GM19025 (cell line): Measurements from ENCODE around the gene ANKRD24.
"Not testable (repeated sequence)": the region's sequence is repeated elsewhere in the genome, so short reads cannot be mapped to it uniquely, and the experiment has no call there.

ENCODE experiments used
- ATAC-seq: cut with Tn5 transposase; IDR thresholded peaks from one replicate; pipeline ENCODE4 v1.9.1; 2021; ENCODE audit warnings: mild to moderate bottlenecking, low read depth, moderate library complexity; ENCODE audit not compliant: unreplicated experiment

Gene ANKRD24

GRCh38 chr19:4197625-4198466, 15.4 kb downstream of the ANKRD24 start:
- ATAC-seq: no peak

GRCh38 chr19:4198467-4199126, 16.1 kb downstream of the ANKRD24 start:
- no peak for ATAC-seq

- ATAC-seq: no peak
Measured at GRCh38 chr19:4199699-4200293, 17.3 kb downstream of the ANKRD24 start.

GRCh38 chr19:4200940-4201542, 18.6 kb downstream of the ANKRD24 start:
- no peak for ATAC-seq

GRCh38 chr19:4201798-4202197, 19.3 kb downstream of the ANKRD24 start:
- ATAC-seq: no peak

- no peak for ATAC-seq
Measured at GRCh38 chr19:4206818-4207484, 24.5 kb downstream of the ANKRD24 start.

GRCh38 chr19:4208385-4209094, 26.1 kb downstream of the ANKRD24 start:
- no peak for ATAC-seq

GRCh38 chr19:4210166-4210731, 27.8 kb downstream of the ANKRD24 start:
- ATAC-seq: no peak

- no peak for ATAC-seq
Measured at GRCh38 chr19:4213116-4213515, 30.6 kb downstream of the ANKRD24 start.

- ATAC-seq: no peak
Measured at GRCh38 chr19:4215807-4216206, 33.3 kb downstream of the ANKRD24 start.

GRCh38 chr19:4216846-4217245, 34.4 kb downstream of the ANKRD24 start:
- no peak for ATAC-seq

GRCh38 chr19:4217429-4218264, 35.2 kb downstream of the ANKRD24 start:
- ATAC-seq: no peak

- ATAC-seq: not testable (repeated sequence)
Measured at GRCh38 chr19:4218523-4218922, 36.0 kb downstream of the ANKRD24 start.

GRCh38 chr19:4220188-4220587, 37.7 kb downstream of the ANKRD24 start:
- no peak for ATAC-seq

- ATAC-seq: no peak
Measured at GRCh38 chr19:4224470-4224869, 42.0 kb downstream of the ANKRD24 start.

GRCh38 chr19:4225885-4226284, 43.4 kb downstream of the ANKRD24 start:
- no peak for ATAC-seq

- no peak for ATAC-seq
Measured at GRCh38 chr19:4227771-4228170, 45.3 kb downstream of the ANKRD24 start.

GRCh38 chr19:4228765-4229178, 46.3 kb downstream of the ANKRD24 start:
- no peak for ATAC-seq
